ENCODE data around the gene ASIC5. TPM values are rescaled to one million over a fixed set of nuclear protein-coding genes. Genes with fewer than 3 reads are reported as not detected.

ASIC5 gene
- total and polyA plus RNA-seq, 2 experiments from 2014 or later: not detected

- WGBS (ENCODE audit: low lambda C conversion rate, missing lambda C conversion rate): 53% methylated on average over 1 of the region's 1 CpG
- no peaks in the 10 kb centered on the region for H3K9me2 ChIP-seq (replicated peaks; ENCODE audit: insufficient read depth)
Observed at GRCh38 chr4:155807021-155807420, 59.1 kb downstream of the ASIC5 start.

GRCh38 chr4:155805016-155805415 is 61.1 kb downstream of the ASIC5 start:
- no peak for DNase-seq (ENCODE audit: low spot score)
- H2AFZ ChIP-seq: no peak overlapping the region
- no peaks in the 10 kb centered on the region for H3K4me1 ChIP-seq (ENCODE audit: insufficient read depth)
- H3K4me3 ChIP-seq: no peak overlapping the region
- H3K27me3 ChIP-seq: no peaks in the 10 kb centered on the region
- H4K20me1 ChIP-seq (ENCODE audit: insufficient read depth, poor library complexity, severe bottlenecking): no peaks in the 10 kb centered on the region
- H3K27ac ChIP-seq: no peak overlapping the region
- H3K4me2 ChIP-seq: no peak overlapping the region
- 97% methylated on average over 1 of the region's 1 CpG for WGBS (ENCODE audit: low lambda C conversion rate, missing lambda C conversion rate)
- no peak for TF ChIP-seq CTCF (IDR thresholded peaks at IDR 0.05; ENCODE audit: poor library complexity)
- no peak for TF ChIP-seq EZH2phosphoT487 (IDR thresholded peaks at IDR 0.05; ENCODE audit: low read depth, severe bottlenecking, unreplicated experiment)
- no peak for TF ChIP-seq EZH2 (IDR thresholded peaks at IDR 0.05; ENCODE audit: borderline replicate concordance)
- no peaks in the 10 kb centered on the region for H3K9me2 ChIP-seq (replicated peaks; ENCODE audit: insufficient read depth)
- no peaks in the 10 kb centered on the region for H3K79me2 ChIP-seq
- no peaks in the 10 kb centered on the region for H3K36me3 ChIP-seq (replicated peaks; ENCODE audit: insufficient read depth, low read depth)
- no peaks in the 10 kb centered on the region for H3K9me3 ChIP-seq (ENCODE audit: low read depth)

More at GRCh38 chr4:155807021-155807420, 59.1 kb downstream of the ASIC5 start:
- H3K79me2 ChIP-seq: no peaks in the 10 kb centered on the region
- no peaks in the 10 kb centered on the region for H3K36me3 ChIP-seq (replicated peaks; ENCODE audit: insufficient read depth, low read depth)
- H3K27ac ChIP-seq: no peak overlapping the region
- no peak for TF ChIP-seq EZH2phosphoT487 (IDR thresholded peaks at IDR 0.05; ENCODE audit: low read depth, severe bottlenecking, unreplicated experiment)
- no peak for TF ChIP-seq EZH2 (IDR thresholded peaks at IDR 0.05; ENCODE audit: borderline replicate concordance)
- TF ChIP-seq CTCF (IDR thresholded peaks at IDR 0.05; ENCODE audit: poor library complexity): no peak
- no peak overlapping the region for H3K4me3 ChIP-seq
- no peak overlapping the region for H2AFZ ChIP-seq
- no peaks in the 10 kb centered on the region for H4K20me1 ChIP-seq (ENCODE audit: insufficient read depth, poor library complexity, severe bottlenecking)
- H3K9me3 ChIP-seq (ENCODE audit: low read depth): no peaks in the 10 kb centered on the region
- H3K4me1 ChIP-seq (ENCODE audit: insufficient read depth): no peaks in the 10 kb centered on the region
- H3K27me3 ChIP-seq: no peaks in the 10 kb centered on the region
- no peak overlapping the region for H3K4me2 ChIP-seq
- DNase-seq (ENCODE audit: low spot score): no peak

DNA sequence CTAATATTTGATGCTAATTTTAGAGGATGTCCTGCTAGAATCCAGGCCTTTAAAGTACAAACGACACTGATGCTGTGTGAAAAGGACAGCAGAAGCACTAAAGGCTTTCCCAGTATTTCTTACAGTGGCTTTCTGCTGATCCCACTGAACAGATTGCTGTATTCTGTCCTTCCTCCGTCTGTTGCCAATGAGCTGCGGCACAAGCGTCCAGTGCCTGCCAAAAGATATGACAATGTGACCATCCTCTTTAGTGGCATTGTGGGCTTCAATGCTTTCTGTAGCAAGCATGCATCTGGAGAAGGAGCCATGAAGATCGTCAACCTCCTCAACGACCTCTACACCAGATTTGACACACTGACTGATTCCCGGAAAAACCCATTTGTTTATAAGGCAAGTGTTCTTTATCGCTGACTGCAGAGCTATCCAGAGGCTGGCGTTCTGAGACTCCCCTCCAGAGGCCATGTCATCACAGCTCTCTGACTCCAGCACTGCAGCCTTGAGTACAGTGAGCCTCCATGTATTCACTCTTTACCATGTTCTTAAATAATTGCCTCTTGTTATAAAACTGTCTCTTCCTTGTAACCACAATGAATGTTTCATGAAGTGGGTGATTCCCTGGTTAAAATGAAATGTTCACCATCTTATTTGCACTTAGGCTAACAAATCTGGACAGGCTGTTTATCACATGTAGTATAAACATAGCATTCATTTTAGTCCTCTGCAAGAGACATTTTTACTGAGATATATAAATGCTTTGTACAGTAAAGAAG is 63.7 kb downstream of the ASIC5 start:
- H3K9me3 ChIP-seq (ENCODE audit: low read depth): no peaks in the 10 kb centered on the region
- no peaks in the 10 kb centered on the region for H3K9me2 ChIP-seq (replicated peaks; ENCODE audit: insufficient read depth)
- H4K20me1 ChIP-seq (ENCODE audit: insufficient read depth, poor library complexity, severe bottlenecking): no peaks in the 10 kb centered on the region
- H3K4me2 ChIP-seq: peak overlapping the region; percentile 39
- H2AFZ ChIP-seq: no peak overlapping the region
- H3K27me3 ChIP-seq: no peaks in the 10 kb centered on the region
- no peak overlapping the region for H3K4me3 ChIP-seq
- peak overlapping the region; percentile 49 for H3K27ac ChIP-seq
- TF ChIP-seq CTCF (IDR thresholded peaks at IDR 0.05; ENCODE audit: poor library complexity): no peak
- TF ChIP-seq EZH2phosphoT487 (IDR thresholded peaks at IDR 0.05; ENCODE audit: low read depth, severe bottlenecking, unreplicated experiment): no peak
- TF ChIP-seq EZH2 (IDR thresholded peaks at IDR 0.05; ENCODE audit: borderline replicate concordance): no peak
- H3K79me2 ChIP-seq: no peaks in the 10 kb centered on the region
- WGBS (ENCODE audit: low lambda C conversion rate, missing lambda C conversion rate): 67% methylated on average over 9 of the region's 9 CpGs
- peak; percentile 13 for DNase-seq (ENCODE audit: low spot score)
- H3K36me3 ChIP-seq (replicated peaks; ENCODE audit: insufficient read depth, low read depth): no peaks in the 10 kb centered on the region
- H3K4me1 ChIP-seq (ENCODE audit: insufficient read depth): no peaks in the 10 kb centered on the region

Measured in hepatocyte (in vitro differentiated cells).